A204.1 (cell line): Measurements from ENCODE around the gene CRB3.

Experiments used
- FAIRE-seq: peaks from 2 replicates; lab custom pipeline; 2012; peaks lifted over from hg19 to GRCh38; lab: Jason Lieb, UNC

The CRB3 gene

GRCh38 chr19:6466526-6467248 is 2.6 kb downstream of the CRB3 start:
- no peak for FAIRE-seq

- FAIRE-seq, result no peak
Measured at GRCh38 chr19:6467384-6467783, 3.3 kb downstream of the CRB3 start.

- no peak for FAIRE-seq
Measured at GRCh38 chr19:6470173-6470572, 6.1 kb downstream of the CRB3 start.

GRCh38 chr19:6471076-6471475 is 7.0 kb downstream of the CRB3 start:
- FAIRE-seq, result no peak

- FAIRE-seq, result no peak
Measured at GRCh38 chr19:6472713-6473112, 8.6 kb downstream of the CRB3 start.

- no peak for FAIRE-seq
Measured at GRCh38 chr19:6473647-6474046, 9.6 kb downstream of the CRB3 start.

- FAIRE-seq, result no peak
Measured at GRCh38 chr19:6475321-6476108, 11.4 kb downstream of the CRB3 start.

GRCh38 chr19:6476155-6476895 is 12.3 kb downstream of the CRB3 start:
- FAIRE-seq, result no peak

- no peak for FAIRE-seq
Measured at GRCh38 chr19:6476896-6477431, 12.9 kb downstream of the CRB3 start.

GRCh38 chr19:6478815-6479214 is 14.7 kb downstream of the CRB3 start:
- FAIRE-seq, result no peak

- no peak for FAIRE-seq
Measured at GRCh38 chr19:6479836-6480398, 15.8 kb downstream of the CRB3 start.

GRCh38 chr19:6480848-6481415 is 16.9 kb downstream of the CRB3 start:
- FAIRE-seq, result no peak

- no peak for FAIRE-seq
Measured at GRCh38 chr19:6481541-6482342, 17.7 kb downstream of the CRB3 start, which contains the start of gene DENND1C. DENND1C (minus strand) TSS chr19:6481787; CDS start chr19:6481695, 92 bp downstream.

GRCh38 chr19:6482343-6482686 is 18.2 kb downstream of the CRB3 start:
- no peak for FAIRE-seq

GRCh38 chr19:6483235-6483634 is 19.2 kb downstream of the CRB3 start:
- no peak for FAIRE-seq

GRCh38 chr19:6484230-6484629 is 20.2 kb downstream of the CRB3 start:
- no peak for FAIRE-seq

- no peak for FAIRE-seq
Measured at GRCh38 chr19:6484831-6485230, 20.8 kb downstream of the CRB3 start.

- FAIRE-seq, result no peak
Measured at GRCh38 chr19:6489278-6490061, 25.4 kb downstream of the CRB3 start.

- FAIRE-seq, result no peak
Measured at GRCh38 chr19:6490134-6490533, 26.1 kb downstream of the CRB3 start.

GRCh38 chr19:6491802-6492592 is 27.9 kb downstream of the CRB3 start:
- FAIRE-seq, result no peak
